Suprapubic skin (tissue), 4 donors: ENCODE measurements around the gene PIK3R4.

ENCODE experiments used
- CTCF ChIP-seq, 2 donors: fragments of 200-600 bp in 1 of 2; fragments of 450-650 bp in 1 of 2; sonication (generic) in 1 of 2; IDR thresholded peaks; one replicate each; pipeline ENCODE4 v1.5.1; 2016 to 2019; ENCODE audit warnings: antibody characterized with exemption in 2 of 2, mild to moderate bottlenecking in 1 of 2, moderate library complexity in 1 of 2
- EP300 ChIP-seq: sonication (generic); formaldehyde crosslinking; IDR thresholded peaks from one replicate; pipeline ENCODE4 v1.6.1; 2017; ENCODE audit warnings: antibody characterized with exemption
- POLR2AphosphoS5 ChIP-seq, 3 donors: sonication (generic); formaldehyde crosslinking; IDR thresholded peaks; one replicate each; pipeline ENCODE4 v1.6.1; 2017; ENCODE audit warnings: antibody characterized with exemption in 3 of 3

DNA sequence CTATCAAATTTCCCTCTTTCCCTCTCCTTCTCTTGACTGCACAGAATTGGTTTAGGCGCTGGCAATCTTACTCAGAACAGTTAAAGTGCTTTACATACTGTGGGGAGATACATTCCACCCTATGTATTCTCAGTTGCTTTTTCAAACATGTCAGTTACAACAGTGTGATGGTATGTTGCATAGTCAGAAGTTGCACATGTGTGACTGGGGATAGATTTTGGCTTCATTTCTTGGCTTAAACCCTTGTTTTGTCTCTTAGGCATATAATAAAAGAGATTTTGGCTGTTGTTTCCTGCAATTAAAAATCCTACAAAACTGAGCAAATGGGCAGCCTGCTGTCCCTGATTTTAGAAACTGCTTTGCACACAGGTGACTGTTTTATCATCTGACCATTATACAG, 86.7 kb downstream of the PIK3R4 start:
- TF ChIP-seq CTCF (IDR thresholded peaks at IDR 0.05) (no peak), EP300 (no peak), POLR2AphosphoS5 (IDR thresholded peaks at IDR 0.05) (no peak)
